GM12878 (cell line): Measurements from ENCODE around the gene ALG1L2. TPM values are rescaled to one million over a fixed set of nuclear protein-coding genes. Genes with fewer than 3 reads are reported as not detected.
"Not testable (repeated sequence)": the region's sequence is repeated elsewhere in the genome, so short reads cannot be mapped to it uniquely, and the experiment has no call there.

Source experiments
- ATAC-seq: fragments of 200-7000 bp; cut with Tn5 transposase; 3 replicates; pipeline ENCODE4 v1.9.1; 2020; ENCODE audit warnings: mild to moderate bottlenecking, moderate library complexity
- BruUV-seq: library from RNA; stranded (reverse); fragments of 400-500 nt; replicated peaks from 2 replicates; lab custom pipeline; 2021; lab: Mats Ljungman, UMichigan
- CTCF ChIA-PET: fragments of 300-600 bp; sonication (Branson Sonifier 250); formaldehyde crosslinking; extraction: SDS; loops from one replicate; lab custom pipeline; 2021; ENCODE audit warnings: inconsistent platforms; lab: Yijun Ruan, JAX
- POLR2A ChIA-PET: fragments of 350-600 bp; formaldehyde crosslinking; extraction: SDS; loops from one replicate; lab custom pipeline; 2021; ENCODE audit warnings: inconsistent platforms; lab: Charles Lee
- RAD21 ChIA-PET: fragments of 300-600 bp; sonication (Branson Sonifier 250); formaldehyde crosslinking; loops from one replicate; lab custom pipeline; 2023; ENCODE audit warnings: antibody characterized with exemption; ENCODE audit not compliant: unreplicated experiment; lab: Charles Lee
- SMC1A ChIA-PET: fragments of 300-600 bp; sonication (Branson Sonifier 250); formaldehyde crosslinking; loops from one replicate; lab custom pipeline; 2023; ENCODE audit not compliant: unreplicated experiment, uncharacterized antibody; lab: Charles Lee
- DNase-seq: peaks from one replicate; pipeline ENCODE4 v3.0.0-alpha.2; 2011; ENCODE audit warnings: low read depth, low spot score
- FAIRE-seq: peaks from 3 replicates; lab custom pipeline; 2011; peaks lifted over from hg19 to GRCh38; lab: Jason Lieb, UNC
- H2AFZ ChIP-seq: 2 replicates; pipeline ENCODE4 v1.6.0; 2011; ENCODE audit warnings: low read depth, low read length, control low read depth; ENCODE audit not compliant: control insufficient read depth
- H3K27ac ChIP-seq: 2 replicates; pipeline ENCODE4 v1.5.1; 2011; ENCODE audit warnings: control low read depth; ENCODE audit not compliant: control insufficient read depth, insufficient read depth
- H3K27me3 ChIP-seq, 2 experiments: replicated peaks in 1 of 2; 2 replicates each; pipeline versions ENCODE4 v1.6.0 to v1.6.1; 2011; ENCODE audit warnings: low read length in 1 of 2; ENCODE audit not compliant: control insufficient read depth in 2 of 2, insufficient read depth in 2 of 2
- H3K36me3 ChIP-seq, 2 experiments: 2 replicates each; pipeline ENCODE4 v1.5.1; 2011; ENCODE audit warnings: low read length in 1 of 2; ENCODE audit not compliant: control insufficient read depth in 2 of 2, insufficient read depth in 2 of 2
- H3K4me1 ChIP-seq: 2 replicates; pipeline ENCODE4 v1.6.1; 2011; ENCODE audit warnings: mild to moderate bottlenecking, low read length, moderate library complexity, mixed read lengths; ENCODE audit not compliant: control insufficient read depth, insufficient read depth
- H3K4me2 ChIP-seq: 2 replicates; pipeline ENCODE4 v1.6.0; 2011; ENCODE audit warnings: control low read depth; ENCODE audit not compliant: control insufficient read depth, insufficient read depth
- H3K4me3 ChIP-seq: fragments of 200-600 bp; sonication (generic); 2 replicates; pipeline ENCODE4 v1.5.1; 2016
- H3K79me2 ChIP-seq: 2 replicates; pipeline ENCODE4 v1.6.0; 2011; ENCODE audit warnings: low read length; ENCODE audit not compliant: control insufficient read depth, insufficient read depth
- H3K9ac ChIP-seq: 2 replicates; pipeline ENCODE4 v1.8.0; 2011; ENCODE audit warnings: low read length, control low read depth, mixed read lengths; ENCODE audit not compliant: control insufficient read depth, insufficient read depth
- H3K9me3 ChIP-seq: replicated peaks from 3 replicates; pipeline ENCODE4 v1.5.1; 2011; ENCODE audit warnings: mild to moderate bottlenecking, low read length; ENCODE audit not compliant: control insufficient read depth, insufficient read depth
- H4K20me1 ChIP-seq: 2 replicates; pipeline ENCODE4 v1.6.0; 2011; ENCODE audit not compliant: control insufficient read depth, insufficient read depth
- ATF7 ChIP-seq: fragments of 450-650 bp; IDR thresholded peaks from 2 replicates; pipeline ENCODE4 v1.6.1; 2016; ENCODE audit warnings: low read depth, mild to moderate bottlenecking
- EP300 ChIP-seq, 2 experiments: fragments of 150-350 bp in 1 of 2; IDR thresholded peaks; 2 replicates each; pipeline ENCODE4 v1.6.1; 2011 to 2012; ENCODE audit warnings: low read depth in 2 of 2, low read length in 2 of 2, borderline replicate concordance in 1 of 2, improper control_type of control experiment in 1 of 2, inconsistent platforms in 1 of 2; ENCODE audit not compliant: control insufficient read depth in 1 of 2
- ETV6 ChIP-seq, 2 experiments: fragments of 450-650 bp in 1 of 2; IDR thresholded peaks in 1 of 2; conservative IDR thresholded peaks in 1 of 2; 2 replicates each; pipeline ENCODE4 v1.6.1; 2014; ENCODE audit warnings: antibody characterized with exemption in 1 of 2, borderline replicate concordance in 1 of 2, low read depth in 1 of 2, mild to moderate bottlenecking in 1 of 2, moderate library complexity in 1 of 2
- IRF3 ChIP-seq: fragments of 450-650 bp; IDR thresholded peaks from 2 replicates; pipeline ENCODE4 v1.6.1; 2014; ENCODE audit warnings: mild to moderate bottlenecking
- SKIL ChIP-seq: fragments of 450-650 bp; IDR thresholded peaks from 2 replicates; pipeline ENCODE4 v1.6.1; 2017; ENCODE audit warnings: mild to moderate bottlenecking, low read depth, inconsistent platforms; ENCODE audit not compliant: poor library complexity, severe bottlenecking
- SMAD5 ChIP-seq: IDR thresholded peaks from 2 replicates; pipeline ENCODE4 v1.6.1; 2016; ENCODE audit warnings: antibody characterized with exemption, low read depth
- SPI1 ChIP-seq: IDR thresholded peaks from 2 replicates; pipeline ENCODE4 v1.6.1; 2011; ENCODE audit warnings: low read depth, mild to moderate bottlenecking, low read length, moderate library complexity, borderline replicate concordance; ENCODE audit not compliant: insufficient read depth
- SREBF2 ChIP-seq: IDR thresholded peaks from 2 replicates; pipeline ENCODE4 v1.6.1; 2012; ENCODE audit warnings: mild to moderate bottlenecking, low read length
- TAF1 ChIP-seq: IDR thresholded peaks from 2 replicates; pipeline ENCODE4 v1.6.1; 2011; ENCODE audit warnings: mild to moderate bottlenecking, low read depth, low read length, borderline replicate concordance
- USF1 ChIP-seq: IDR thresholded peaks from 2 replicates; pipeline ENCODE4 v1.6.1; 2011; ENCODE audit warnings: borderline replicate concordance, low read depth, mild to moderate bottlenecking, moderate library complexity, mixed read lengths, low read length; ENCODE audit not compliant: insufficient read depth; ENCODE audit errors: extremely low read length
- YBX1 ChIP-seq: fragments of 450-650 bp; IDR thresholded peaks from 2 replicates; pipeline ENCODE4 v1.6.1; 2016; ENCODE audit warnings: antibody characterized with exemption
- WGBS: methylation state at CpG from one replicate; pipeline ENCODE4 v1.1.6; 2016; ENCODE audit warnings: low lambda C conversion rate; ENCODE audit not compliant: insufficient replicate concordance, insufficient coverage; ENCODE audit errors: missing lambda C conversion rate; 5-methylcytosine and 5-hydroxymethylcytosine counted together
- in situ Hi-C: fragments of 300-500 bp; cut with MboI; formaldehyde crosslinking; loops from 9 replicates; pipeline ENCODE4 v1.14.3; 2018; ENCODE audit warnings: mixed read lengths
- intact Hi-C: fragments of 100-400 bp; cut with micrococcal nuclease; formaldehyde crosslinking; loops from one replicate; pipeline ENCODE4 v1.14.2; 2022; ENCODE audit not compliant: unreplicated experiment
- polyA plus RNA-seq, 11 experiments: library from polyadenylated mRNA; depleted of rRNA in 4 of 11; unstranded in 6 of 11; stranded (reverse) in 5 of 11; fragments of >200 nt; fragmentation: Nextera tagmentation in 4 of 11; fragmentation: Illumina TruSeq in 1 of 11; extraction: Ambion mirVana in 4 of 11; extraction: Trizol in 1 of 11; gene quantifications; 1 replicate in 1 of 11; 2 replicates in 10 of 11; pipeline versions ENCODE4 v1.2.1 to v1.2.3, GENCODE V29; 2011 to 2016; ENCODE audit warnings: inconsistent platforms in 2 of 11, missing spikeins in 2 of 11, low read depth in 1 of 11
- total RNA-seq, 4 experiments: library from RNA; depleted of rRNA in 3 of 4; stranded (reverse); fragments of >200 nt in 3 of 4; fragmentation: Illumina TruSeq in 1 of 4; extraction: Trizol in 1 of 4; gene quantifications; 2 replicates each; pipeline versions ENCODE4 v1.2.1 to v1.2.3, GENCODE V29; 2013 to 2021

The ALG1L2 gene
- total and polyA plus RNA-seq, 10 of the 15 experiments (the other 5 are each of a cell fraction or from before 2014, with no cell fraction given): 0.09 to 0.31 (median 0.16) TPM; not detected in 6

- intact Hi-C loops, H3K4me1 ChIP-seq, H3K9ac ChIP-seq, SMC1A ChIA-PET, H3K4me2 ChIP-seq, in situ Hi-C loops, H3K36me3 ChIP-seq, RAD21 ChIA-PET, FAIRE-seq, H3K9me3 ChIP-seq, DNase-seq, H3K4me3 ChIP-seq, BruUV-seq, H3K79me2 ChIP-seq, POLR2A ChIA-PET, H3K27me3 ChIP-seq, H3K27ac ChIP-seq, ATAC-seq, H4K20me1 ChIP-seq, H2AFZ ChIP-seq, CTCF ChIA-PET: not testable (repeated sequence)
- 40% methylated on average over 3 of the region's 7 CpGs for WGBS
These were observed 1.9 kb downstream of the ALG1L2 start for GRCh38 chr3:130083363-130084090.

- Histone ChIP-seq H3K9ac (no peak overlapping the region), H3K4me1 (no peaks in the 10 kb centered on the region), H3K79me2 (no peaks in the 10 kb centered on the region), H3K4me2 (no peak overlapping the region), H3K27ac (no peak overlapping the region), H4K20me1 (no peaks in the 10 kb centered on the region), H3K4me3 (no peak overlapping the region), H3K9me3 (no peaks in the 10 kb centered on the region), H3K27me3 (no peaks in the 10 kb centered on the region), H3K36me3 (no peaks in the 10 kb centered on the region), H2AFZ (no peak overlapping the region)
- FAIRE-seq: no peak
- intact Hi-C loops (no loop called here), in situ Hi-C loops (no loop called here)
- BruUV-seq: no TSS peak
- ChIA-PET POLR2A (no interaction called here), CTCF (no interaction called here), RAD21 (no interaction called here), SMC1A (no interaction called here)
- ATAC-seq: no peak
- no peak for DNase-seq
- no CpG with 5 or more reads among the region's 5 CpGs for WGBS
- no peak for TF ChIP-seq SREBF2
- TF ChIP-seq IRF3: no peak
- TF ChIP-seq SPI1: no peak
- TF ChIP-seq ETV6 (conservative IDR thresholded peaks at IDR 0.05 in 1 of 2, IDR thresholded peaks at IDR 0.05 in 1 of 2; ENCODE audit: borderline replicate concordance in 1 of 2, low read depth in 1 of 2): no peak
- TF ChIP-seq SMAD5: no peak
- no peak for TF ChIP-seq ATF7
- no peak for TF ChIP-seq EP300 (IDR thresholded peaks at IDR 0.05; ENCODE audit: borderline replicate concordance in 1 of 2, control insufficient read depth in 1 of 2, low read depth in 2 of 2, low read length in 2 of 2)
- no peak for TF ChIP-seq USF1
- TF ChIP-seq YBX1: no peak
- no peak for TF ChIP-seq SKIL
- no peak for TF ChIP-seq TAF1
These were observed 2.9 kb downstream of the ALG1L2 start for GRCh38 chr3:130084436-130084980.
